HepG2 (cell line): ENCODE data around the gene HYAL2. TPM values are rescaled to one million over a fixed set of nuclear protein-coding genes. Genes with fewer than 3 reads are reported as not detected.

ENCODE experiments used
- AGO1 ChIP-seq: fragments of 200-400 bp; formaldehyde crosslinking; IDR thresholded peaks from 2 replicates; pipeline ENCODE4 v1.6.1; 2017; ENCODE audit warnings: mild to moderate bottlenecking, low read depth, low read length, moderate library complexity; ENCODE audit not compliant: poor library complexity, severe bottlenecking
- ARID4A ChIP-seq: sonication (generic); formaldehyde crosslinking; IDR thresholded peaks from 2 replicates; pipeline ENCODE4 v1.5.0; 2020; ENCODE audit warnings: mild to moderate bottlenecking, missing genetic modification reagents, borderline replicate concordance
- ARNTL ChIP-seq: sonication (generic); formaldehyde crosslinking; IDR thresholded peaks from 2 replicates; pipeline ENCODE4 v1.4.0; 2020; ENCODE audit warnings: mild to moderate bottlenecking, missing genetic modification reagents
- DBP ChIP-seq: sonication (generic); formaldehyde crosslinking; IDR thresholded peaks from 2 replicates; pipeline ENCODE4 v1.4.0; 2020; ENCODE audit warnings: missing genetic modification reagents; ENCODE audit errors: not compliant biosample characterization
- ETV6 ChIP-seq: sonication (generic); formaldehyde crosslinking; conservative IDR thresholded peaks from 2 replicates; pipeline ENCODE4 v1.4.0; 2020; ENCODE audit warnings: missing genetic modification reagents
- HNRNPL ChIP-seq: fragments of 200-400 bp; formaldehyde crosslinking; IDR thresholded peaks from 2 replicates; pipeline ENCODE4 v1.6.1; 2017; ENCODE audit warnings: mild to moderate bottlenecking, low read depth, low read length
- IKZF1 ChIP-seq: fragments of 450-650 bp; IDR thresholded peaks from 2 replicates; pipeline ENCODE4 v1.7.1; 2016
- MATR3 ChIP-seq: sonication (generic); formaldehyde crosslinking; IDR thresholded peaks from 2 replicates; pipeline ENCODE4 v1.4.0; 2020; ENCODE audit warnings: missing genetic modification reagents
- MEIS1 ChIP-seq: sonication (generic); formaldehyde crosslinking; IDR thresholded peaks from 2 replicates; pipeline ENCODE4 v1.9.0; 2021; ENCODE audit warnings: mild to moderate bottlenecking, missing genetic modification reagents, moderate library complexity, borderline replicate concordance
- MTA1 ChIP-seq: sonication (generic); formaldehyde crosslinking; IDR thresholded peaks from 2 replicates; pipeline ENCODE4 v1.4.0; 2020; ENCODE audit warnings: missing genetic modification reagents, mild to moderate bottlenecking, borderline replicate concordance
- REPIN1 ChIP-seq: sonication (generic); formaldehyde crosslinking; IDR thresholded peaks from 2 replicates; pipeline ENCODE4 v1.8.0; 2022; ENCODE audit warnings: missing genetic modification reagents, low read depth, mild to moderate bottlenecking, borderline replicate concordance
- TBP ChIP-seq: sonication (generic); formaldehyde crosslinking; IDR thresholded peaks from 2 replicates; pipeline ENCODE4 v1.5.0; 2020; ENCODE audit warnings: missing genetic modification reagents
- TMF1 ChIP-seq: sonication (generic); formaldehyde crosslinking; IDR thresholded peaks from 2 replicates; pipeline ENCODE4 v1.8.1; 2022; ENCODE audit warnings: low read depth, missing genetic modification reagents
- ZBTB38 ChIP-seq: sonication (generic); formaldehyde crosslinking; IDR thresholded peaks from 2 replicates; pipeline ENCODE4 v1.5.1; 2020; ENCODE audit warnings: mild to moderate bottlenecking, missing genetic modification reagents
- ZNF10 ChIP-seq: sonication (generic); formaldehyde crosslinking; IDR thresholded peaks from 2 replicates; pipeline ENCODE4 v1.4.0; 2020; ENCODE audit warnings: mild to moderate bottlenecking, low read depth, missing genetic modification reagents, borderline replicate concordance
- ZNF263 ChIP-seq: sonication (generic); formaldehyde crosslinking; IDR thresholded peaks from 2 replicates; pipeline ENCODE4 v1.4.0; 2020; ENCODE audit warnings: missing genetic modification reagents
- ZNF280B ChIP-seq: sonication (generic); formaldehyde crosslinking; IDR thresholded peaks from 2 replicates; pipeline ENCODE4 v1.5.0; 2020; ENCODE audit warnings: missing genetic modification reagents, mild to moderate bottlenecking, borderline replicate concordance
- ZNF33A ChIP-seq: sonication (generic); formaldehyde crosslinking; IDR thresholded peaks from 2 replicates; pipeline ENCODE4 v1.5.1; 2020; ENCODE audit warnings: missing genetic modification reagents, mild to moderate bottlenecking, moderate library complexity, borderline replicate concordance
- ZNF530 ChIP-seq: sonication (generic); formaldehyde crosslinking; IDR thresholded peaks from 2 replicates; pipeline ENCODE4 v1.5.0; 2020; ENCODE audit warnings: low read depth, mild to moderate bottlenecking, missing genetic modification reagents
- ZNF766 ChIP-seq: sonication (generic); formaldehyde crosslinking; IDR thresholded peaks from 2 replicates; pipeline ENCODE4 v1.5.0; 2020; ENCODE audit warnings: missing genetic modification reagents, borderline replicate concordance
- ZNF777 ChIP-seq: sonication (generic); formaldehyde crosslinking; IDR thresholded peaks from 2 replicates; pipeline ENCODE4 v1.4.0; 2020; ENCODE audit warnings: missing genetic modification reagents
- polyA plus RNA-seq, 8 experiments: library from polyadenylated mRNA; depleted of rRNA in 3 of 8; stranded (reverse) in 7 of 8; unstranded in 1 of 8; fragments of >200 nt; fragmentation: Illumina TruSeq in 4 of 8; extraction: Trizol in 4 of 8; gene quantifications; 2 replicates each; pipeline versions ENCODE4 v1.2.1 to v1.2.3, GENCODE V29; 2011 to 2016; ENCODE audit warnings: low read depth in 4 of 8, missing spikeins in 1 of 8, mixed read lengths in 1 of 8; ENCODE audit not compliant: insufficient read depth in 1 of 8
- total RNA-seq, 5 experiments: library from RNA; depleted of rRNA; stranded (reverse); fragments of >200 nt; fragmentation: Illumina TruSeq; extraction: Trizol; gene quantifications; 2 replicates each; pipeline ENCODE4 v1.2.3, GENCODE V29; 2016; ENCODE audit warnings: low read depth in 1 of 5
- TF ChIP-seq, protein P1 (sequence below): sonication (generic); formaldehyde crosslinking; IDR thresholded peaks from 2 replicates; pipeline ENCODE4 v1.5.1; 2020; ENCODE audit warnings: mild to moderate bottlenecking, moderate library complexity, missing genetic modification reagents

The HYAL2 gene
- total and polyA plus RNA-seq, 2 of the 13 experiments (the other 11 are each of a cell fraction or from before 2014, with no cell fraction given) = 76.2 to 102 TPM

DNA sequence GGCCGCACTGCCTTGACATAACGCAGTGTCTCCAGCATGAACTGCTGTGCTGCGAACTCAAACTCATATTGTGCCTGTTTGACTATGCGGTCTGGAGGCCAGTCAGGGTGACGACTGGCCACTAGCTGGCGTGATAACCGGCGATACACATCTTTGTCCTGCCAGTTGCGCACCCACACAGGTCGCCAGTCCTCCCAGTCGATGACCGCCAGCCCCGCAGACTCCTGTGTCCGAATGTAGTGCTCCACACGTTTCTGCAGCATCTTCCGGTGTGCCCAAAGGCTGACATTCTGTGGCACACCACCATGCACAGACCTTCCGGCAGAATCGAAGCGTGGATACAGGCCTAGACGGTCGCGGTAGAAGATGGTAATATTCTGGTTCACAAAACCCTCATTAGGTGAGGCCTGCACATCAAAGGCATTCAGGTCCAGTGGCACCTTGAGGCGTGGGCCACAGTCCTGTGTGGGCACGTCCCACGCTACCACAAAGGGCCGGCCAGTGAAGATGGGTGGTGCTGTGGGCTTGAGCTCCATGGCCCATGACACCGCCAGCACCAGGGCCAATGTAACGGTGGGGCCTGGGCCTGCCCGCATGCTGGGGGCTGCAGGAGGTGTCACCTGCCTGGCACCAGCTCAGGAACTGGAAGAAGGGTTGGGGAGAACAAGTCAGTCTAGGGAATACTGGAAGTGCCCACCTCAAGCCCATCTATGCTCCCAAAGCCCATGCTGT is 2.5 kb downstream of the HYAL2 start (continued):
- TF ChIP-seq ZNF280B = 0 out of 2 replicates have a peak, but pooled peaks have one; percentile 40
- no peak for TF ChIP-seq ZNF766 (CRISPR knock-in tag)
- no peak for TF ChIP-seq TMF1
- TF ChIP-seq REPIN1 (CRISPR knock-in tag) = no peak
- TF ChIP-seq, protein P1, sequence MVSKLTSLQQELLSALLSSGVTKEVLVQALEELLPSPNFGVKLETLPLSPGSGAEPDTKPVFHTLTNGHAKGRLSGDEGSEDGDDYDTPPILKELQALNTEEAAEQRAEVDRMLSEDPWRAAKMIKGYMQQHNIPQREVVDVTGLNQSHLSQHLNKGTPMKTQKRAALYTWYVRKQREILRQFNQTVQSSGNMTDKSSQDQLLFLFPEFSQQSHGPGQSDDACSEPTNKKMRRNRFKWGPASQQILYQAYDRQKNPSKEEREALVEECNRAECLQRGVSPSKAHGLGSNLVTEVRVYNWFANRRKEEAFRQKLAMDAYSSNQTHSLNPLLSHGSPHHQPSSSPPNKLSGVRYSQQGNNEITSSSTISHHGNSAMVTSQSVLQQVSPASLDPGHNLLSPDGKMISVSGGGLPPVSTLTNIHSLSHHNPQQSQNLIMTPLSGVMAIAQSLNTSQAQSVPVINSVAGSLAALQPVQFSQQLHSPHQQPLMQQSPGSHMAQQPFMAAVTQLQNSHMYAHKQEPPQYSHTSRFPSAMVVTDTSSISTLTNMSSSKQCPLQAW (CRISPR knock-in tag) = 0 out of 2 replicates have a peak, but pooled peaks have one; percentile 15
- TF ChIP-seq ETV6 (CRISPR knock-in tag) = no peak
- no peak for TF ChIP-seq MTA1 (CRISPR knock-in tag)
- TF ChIP-seq ZBTB38 = peak; percentile 97
- no peak for TF ChIP-seq ZNF10
- no peak for TF ChIP-seq DBP (CRISPR knock-in tag)
- 0 out of 2 replicates have a peak, but pooled peaks have one; percentile 57 for TF ChIP-seq HNRNPL
- no peak for TF ChIP-seq ZNF33A (CRISPR knock-in tag)
- TF ChIP-seq ZNF263 = peak; percentile 74
- no peak for TF ChIP-seq ARID4A (CRISPR knock-in tag)
- TF ChIP-seq ARNTL (CRISPR knock-in tag) = no peak
- no peak for TF ChIP-seq MATR3 (CRISPR knock-in tag)
- TF ChIP-seq TBP = no peak
- TF ChIP-seq IKZF1 = no peak
- no peak for TF ChIP-seq AGO1
- TF ChIP-seq MEIS1 (CRISPR knock-in tag) = no peak
- no peak for TF ChIP-seq ZNF777 (CRISPR knock-in tag)
- TF ChIP-seq ZNF530 = 0 out of 2 replicates have a peak, but pooled peaks have one; percentile 29
